K562 (cell line): Measurements from ENCODE around the gene TTC28. TPM values are rescaled to one million over a fixed set of nuclear protein-coding genes. Genes with fewer than 3 reads are reported as not detected.

Experiments used
- ATAC-seq: fragments of 200-7000 bp; cut with Tn5 transposase; 3 replicates; pipeline ENCODE4 v1.9.1; 2020; ENCODE audit warnings: moderate library complexity
- BruUV-seq: library from RNA; stranded (reverse); fragments of 400-500 nt; replicated peaks from 2 replicates; lab custom pipeline; 2021; lab: Mats Ljungman, UMichigan
- CTCF ChIA-PET: fragments of 300-600 bp; formaldehyde crosslinking; extraction: SDS; loops from one replicate; lab custom pipeline; 2021; ENCODE audit warnings: low intra/inter-chr PET ratio; lab: Yijun Ruan, JAX
- POLR2A ChIA-PET: fragments of 300-600, 350-650 bp; sonication (Branson Sonifier 250); formaldehyde crosslinking; extraction: SDS; loops from one replicate; lab custom pipeline; 2021; ENCODE audit warnings: antibody characterized with exemption, inconsistent platforms; lab: Yijun Ruan, JAX
- DNase-seq, 4 experiments: peaks; one replicate each; pipeline versions ENCODE4 v3.0.0 to v3.0.0-alpha.2; 2011 to 2018; ENCODE audit warnings: low spot score in 3 of 4, mixed read lengths in 3 of 4; ENCODE audit errors: extremely low read depth in 1 of 4
- FAIRE-seq: peaks from 2 replicates; lab custom pipeline; 2011; peaks lifted over from hg19 to GRCh38; lab: Jason Lieb, UNC
- H2AFZ ChIP-seq: 2 replicates; pipeline ENCODE4 v1.6.0; 2011; ENCODE audit warnings: low read depth, low read length, control low read depth, inconsistent platforms
- H3K27ac ChIP-seq: fragments of 200-600 bp; 3 replicates; pipeline ENCODE4 v1.8.0; 2011; ENCODE audit warnings: low read depth, mild to moderate bottlenecking, control low read depth, inconsistent platforms, low read length, moderate library complexity, mixed read lengths; ENCODE audit errors: extremely low read depth
- H3K27me3 ChIP-seq, 2 experiments: fragments of 300-600 bp in 1 of 2; 2 replicates in 1 of 2; 3 replicates in 1 of 2; pipeline versions ENCODE4 v1.6.0 to v1.8.0; 2011; ENCODE audit warnings: inconsistent platforms in 2 of 2, low read length in 2 of 2, mild to moderate bottlenecking in 1 of 2, mixed read lengths in 1 of 2, moderate library complexity in 1 of 2; ENCODE audit not compliant: control insufficient read depth in 2 of 2, insufficient read depth in 2 of 2
- H3K36me3 ChIP-seq: fragments of 300-600 bp; 3 replicates; pipeline ENCODE4 v1.8.0; 2011; ENCODE audit warnings: mild to moderate bottlenecking, low read length, inconsistent platforms; ENCODE audit not compliant: control insufficient read depth, insufficient read depth
- H3K4me1 ChIP-seq, 2 experiments: fragments of 200-600 bp in 1 of 2; replicated peaks in 1 of 2; 2 replicates in 1 of 2; 3 replicates in 1 of 2; pipeline versions ENCODE4 v1.5.1 to v1.8.0; 2011; ENCODE audit warnings: inconsistent platforms in 2 of 2, low read length in 2 of 2, mild to moderate bottlenecking in 1 of 2, mixed read lengths in 1 of 2, moderate library complexity in 1 of 2; ENCODE audit not compliant: control insufficient read depth in 2 of 2, insufficient read depth in 2 of 2
- H3K4me2 ChIP-seq: 2 replicates; pipeline ENCODE4 v1.6.1; 2011; ENCODE audit warnings: low read length, control low read depth, inconsistent platforms, mixed read lengths; ENCODE audit not compliant: insufficient read depth
- H3K4me3 ChIP-seq: fragments of 200-600 bp; sonication (generic), shearing (Covaris generic); 2 replicates; pipeline ENCODE4 v1.5.1; 2016; ENCODE audit warnings: control low read depth, inconsistent platforms
- H3K79me2 ChIP-seq: fragments of 200-600 bp; 3 replicates; pipeline ENCODE4 v1.8.0; 2011; ENCODE audit warnings: low read length, inconsistent platforms; ENCODE audit not compliant: control insufficient read depth, insufficient read depth
- H3K9ac ChIP-seq, 2 experiments: 2 replicates each; pipeline versions ENCODE4 v1.6.0 to v1.6.1; 2011; ENCODE audit warnings: low read depth in 2 of 2, low read length in 2 of 2, control low read depth in 1 of 2, inconsistent platforms in 1 of 2, mild to moderate bottlenecking in 1 of 2, mixed read lengths in 1 of 2; ENCODE audit not compliant: insufficient read depth in 1 of 2
- H3K9me1 ChIP-seq: one replicate; pipeline ENCODE4 v1.6.0; 2011; ENCODE audit warnings: inconsistent platforms, mild to moderate bottlenecking, low read length, moderate library complexity; ENCODE audit not compliant: control insufficient read depth, insufficient read depth
- H3K9me3 ChIP-seq: replicated peaks from 2 replicates; pipeline ENCODE4 v1.5.1; 2011; ENCODE audit warnings: low read depth, low read length, inconsistent platforms; ENCODE audit not compliant: control insufficient read depth, insufficient read depth
- H4K20me1 ChIP-seq: replicated peaks from 2 replicates; pipeline ENCODE4 v1.6.1; 2011; ENCODE audit warnings: low read length, inconsistent platforms, mixed read lengths; ENCODE audit not compliant: control insufficient read depth, insufficient read depth
- ARHGAP35 ChIP-seq: fragments of 450-650 bp; IDR thresholded peaks from 2 replicates; pipeline ENCODE4 v1.6.1; 2018; ENCODE audit not compliant: partially characterized antibody
- CEBPB ChIP-seq: fragments of 450-650 bp; IDR thresholded peaks from 2 replicates; pipeline ENCODE4 v1.6.1; 2016; ENCODE audit warnings: missing genetic modification characterization, missing compliant biosample characterization
- CEBPG ChIP-seq, 3 experiments: fragments of 200-800 bp in 1 of 3; sonication (Bioruptor generic) in 1 of 3; sonication (generic) in 1 of 3; formaldehyde crosslinking in 1 of 3; IDR thresholded peaks in 2 of 3; conservative IDR thresholded peaks in 1 of 3; 2 replicates each; pipeline versions ENCODE4 v1.6.1 to v1.8.0; 2016 to 2022; ENCODE audit warnings: missing compliant biosample characterization in 2 of 3, missing genetic modification characterization in 2 of 3, mild to moderate bottlenecking in 1 of 3, missing genetic modification reagents in 1 of 3
- MTA1 ChIP-seq: fragments of 450-650 bp; IDR thresholded peaks from 2 replicates; pipeline ENCODE4 v1.6.1; 2017; ENCODE audit warnings: borderline replicate concordance
- MYNN ChIP-seq, 2 experiments: sonication (generic); formaldehyde crosslinking in 1 of 2; IDR thresholded peaks; 2 replicates each; pipeline versions ENCODE4 v1.5.0 to v1.6.1; 2016 to 2020; ENCODE audit warnings: antibody characterized with exemption in 1 of 2, missing genetic modification reagents in 1 of 2
- WGBS: fragments of 100-300 bp; shearing (Covaris generic); methylation state at CpG from one replicate; pipeline ENCODE4 v1.1.6; 2016; ENCODE audit warnings: low coverage, mixed read lengths; ENCODE audit not compliant: insufficient coverage; ENCODE audit errors: missing lambda C conversion rate; 5-methylcytosine and 5-hydroxymethylcytosine counted together
- in situ Hi-C: fragments of 300-500 bp; cut with MboI; formaldehyde crosslinking; loops from 4 replicates; pipeline ENCODE4 v1.15.0; 2018; ENCODE audit warnings: inconsistent platforms, mixed read lengths
- intact Hi-C: fragments of 100-400 bp; cut with micrococcal nuclease; formaldehyde crosslinking; loops from 2 replicates; pipeline ENCODE4 v1.14.2; 2022
- polyA plus RNA-seq, 8 experiments: library from polyadenylated mRNA; depleted of rRNA in 4 of 8; stranded (reverse) in 5 of 8; unstranded in 3 of 8; fragments of >200 nt; fragmentation: Nextera tagmentation in 2 of 8; fragmentation: Illumina TruSeq in 1 of 8; extraction: Ambion mirVana in 2 of 8; extraction: Trizol in 1 of 8; gene quantifications; 2 replicates each; pipeline versions ENCODE4 v1.2.1 to v1.2.3, GENCODE V29; 2011 to 2014; ENCODE audit warnings: inconsistent platforms in 1 of 8, missing spikeins in 1 of 8
- total RNA-seq, 7 experiments: library from RNA; depleted of rRNA in 6 of 7; stranded (reverse); fragments of >200 nt in 6 of 7; fragmentation: Illumina TruSeq in 2 of 7; extraction: Trizol in 2 of 7; gene quantifications; 2 replicates each; pipeline versions ENCODE4 v1.2.1 to v1.2.3, GENCODE V29; 2011 to 2021; ENCODE audit warnings: low replicate concordance in 1 of 7
- TF ChIP-seq, protein P1 (sequence below), 2 experiments: fragments of 450-650 bp; IDR thresholded peaks; 2 replicates each; pipeline ENCODE4 v1.6.1; 2018; ENCODE audit warnings: mild to moderate bottlenecking in 2 of 2, low read depth in 1 of 2; ENCODE audit not compliant: partially characterized antibody in 2 of 2
- TF ChIP-seq, protein P2 (sequence below), 2 experiments: fragments of 450-650 bp in 1 of 2; sonication (generic) in 1 of 2; formaldehyde crosslinking in 1 of 2; IDR thresholded peaks in 1 of 2; conservative IDR thresholded peaks in 1 of 2; 2 replicates each; pipeline versions ENCODE4 v1.6.1 to v1.8.1; 2016 to 2023; ENCODE audit warnings: mild to moderate bottlenecking in 2 of 2, moderate library complexity in 2 of 2, inconsistent platforms in 1 of 2, missing genetic modification reagents in 1 of 2

Gene TTC28
- total and polyA plus RNA-seq, 9 of the 15 experiments (the other 6 are each of a cell fraction or from before 2014, with no cell fraction given) = 0.22 to 10.7 (median 3.1) TPM

DNA sequence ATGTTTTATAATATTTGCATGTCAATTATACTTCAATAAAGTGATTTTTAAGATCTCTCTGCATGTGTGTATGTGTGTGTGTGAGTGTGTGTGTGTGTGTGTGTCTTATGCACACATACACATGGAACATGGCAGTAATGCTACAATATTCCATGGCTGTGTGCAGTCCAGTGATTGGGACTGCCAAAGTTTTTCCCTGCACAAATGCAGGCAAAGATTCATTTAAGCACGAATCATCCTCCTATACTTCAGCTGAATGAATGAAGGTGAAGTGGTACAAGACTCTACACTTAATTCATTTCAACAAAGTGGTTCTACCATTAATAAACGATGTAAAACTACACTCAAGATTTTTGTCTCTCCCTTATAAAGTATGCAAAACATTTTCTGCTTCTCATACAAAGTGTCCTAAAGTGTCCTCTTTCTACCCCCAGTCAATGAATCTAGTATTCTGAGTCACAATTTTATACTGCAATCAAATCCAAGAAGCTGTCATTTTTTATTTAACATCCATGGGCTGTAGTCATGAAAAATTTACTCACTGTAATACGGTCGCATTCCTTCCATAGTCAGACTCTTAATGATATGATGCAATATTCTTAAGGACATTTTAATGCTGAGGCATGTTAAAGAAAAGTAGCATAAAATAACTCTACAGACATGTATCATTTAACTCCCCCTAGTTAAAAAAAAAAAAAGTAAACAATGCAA is 132.4 kb downstream of the TTC28 start:
- Histone ChIP-seq H3K4me3 (no peak overlapping the region), H3K9me1 (no peaks in the 10 kb centered on the region), H3K27ac (no peak overlapping the region), H3K9me3 (no peaks in the 10 kb centered on the region), H3K79me2 (no peaks in the 10 kb centered on the region), H3K4me1 (peaks cover 0 to 2% of the 10 kb centered on the region in 2 experiments; a peak in 2 of 5 replicates), H3K9ac (no peak overlapping the region), H3K36me3 (no peaks in the 10 kb centered on the region), H4K20me1 (no peaks in the 10 kb centered on the region), H3K4me2 (no peak overlapping the region), H2AFZ (no peak overlapping the region), H3K27me3 (no peaks in the 10 kb centered on the region)
- ChIA-PET POLR2A (no interaction called here), CTCF (no interaction called here)
- FAIRE-seq (no peak), DNase-seq (no peak), ATAC-seq (no peak)
- TF ChIP-seq, protein P1, sequence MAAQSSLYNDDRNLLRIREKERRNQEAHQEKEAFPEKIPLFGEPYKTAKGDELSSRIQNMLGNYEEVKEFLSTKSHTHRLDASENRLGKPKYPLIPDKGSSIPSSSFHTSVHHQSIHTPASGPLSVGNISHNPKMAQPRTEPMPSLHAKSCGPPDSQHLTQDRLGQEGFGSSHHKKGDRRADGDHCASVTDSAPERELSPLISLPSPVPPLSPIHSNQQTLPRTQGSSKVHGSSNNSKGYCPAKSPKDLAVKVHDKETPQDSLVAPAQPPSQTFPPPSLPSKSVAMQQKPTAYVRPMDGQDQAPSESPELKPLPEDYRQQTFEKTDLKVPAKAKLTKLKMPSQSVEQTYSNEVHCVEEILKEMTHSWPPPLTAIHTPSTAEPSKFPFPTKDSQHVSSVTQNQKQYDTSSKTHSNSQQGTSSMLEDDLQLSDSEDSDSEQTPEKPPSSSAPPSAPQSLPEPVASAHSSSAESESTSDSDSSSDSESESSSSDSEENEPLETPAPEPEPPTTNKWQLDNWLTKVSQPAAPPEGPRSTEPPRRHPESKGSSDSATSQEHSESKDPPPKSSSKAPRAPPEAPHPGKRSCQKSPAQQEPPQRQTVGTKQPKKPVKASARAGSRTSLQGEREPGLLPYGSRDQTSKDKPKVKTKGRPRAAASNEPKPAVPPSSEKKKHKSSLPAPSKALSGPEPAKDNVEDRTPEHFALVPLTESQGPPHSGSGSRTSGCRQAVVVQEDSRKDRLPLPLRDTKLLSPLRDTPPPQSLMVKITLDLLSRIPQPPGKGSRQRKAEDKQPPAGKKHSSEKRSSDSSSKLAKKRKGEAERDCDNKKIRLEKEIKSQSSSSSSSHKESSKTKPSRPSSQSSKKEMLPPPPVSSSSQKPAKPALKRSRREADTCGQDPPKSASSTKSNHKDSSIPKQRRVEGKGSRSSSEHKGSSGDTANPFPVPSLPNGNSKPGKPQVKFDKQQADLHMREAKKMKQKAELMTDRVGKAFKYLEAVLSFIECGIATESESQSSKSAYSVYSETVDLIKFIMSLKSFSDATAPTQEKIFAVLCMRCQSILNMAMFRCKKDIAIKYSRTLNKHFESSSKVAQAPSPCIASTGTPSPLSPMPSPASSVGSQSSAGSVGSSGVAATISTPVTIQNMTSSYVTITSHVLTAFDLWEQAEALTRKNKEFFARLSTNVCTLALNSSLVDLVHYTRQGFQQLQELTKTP (IDR thresholded peaks at IDR 0.05; ENCODE audit: low read depth in 1 of 2, partially characterized antibody in 2 of 2) = no peak
- TF ChIP-seq ARHGAP35 (no peak), CEBPB (tag) (peak; percentile 49), MYNN (IDR thresholded peaks at IDR 0.05) (no peak), MYNN (CRISPR knock-in tag; IDR thresholded peaks at IDR 0.05) (no peak), CEBPG (CRISPR knock-in tag; IDR thresholded peaks at IDR 0.05) (no peak), CEBPG (tag; conservative IDR thresholded peaks at IDR 0.05 in 1 of 2, IDR thresholded peaks at IDR 0.05 in 1 of 2) (peak; percentile 48 to 68; a peak in 3 of 4 replicates), MTA1 (no peak)
- TF ChIP-seq, protein P2, sequence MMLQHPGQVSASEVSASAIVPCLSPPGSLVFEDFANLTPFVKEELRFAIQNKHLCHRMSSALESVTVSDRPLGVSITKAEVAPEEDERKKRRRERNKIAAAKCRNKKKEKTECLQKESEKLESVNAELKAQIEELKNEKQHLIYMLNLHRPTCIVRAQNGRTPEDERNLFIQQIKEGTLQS (IDR thresholded peaks at IDR 0.05) = peak; percentile 41; the same call in 1 of the 2 replicates
- TF ChIP-seq, protein P2 (CRISPR knock-in tag; conservative IDR thresholded peaks at IDR 0.05) = no peak
- intact Hi-C loops (no loop called here), in situ Hi-C loops (no loop called here)
- BruUV-seq = no TSS peak
- 70% methylated on average over 4 of the region's 4 CpGs for WGBS
